Measurements from ENCODE around the gene CWC27. TPM values are rescaled to one million over a fixed set of nuclear protein-coding genes. Genes with fewer than 3 reads are reported as not detected.

CWC27 gene
- total RNA-seq (2022; extraction: Qiagen RNA extraction; ENCODE audit: low read depth) = 13.5 to 20.2 TPM (median 15.3 TPM) in 5 replicates

GRCh38 chr5:64768358-64769312 lies at the start of gene CWC27, which contains the start of gene SREK1IP1:
Gene CWC27 (plus strand): TSS chr5:64768930. CDS start chr5:64769147, 217 bp downstream.
Gene SREK1IP1 (minus strand): TSS chr5:64768691. CDS start chr5:64768517, 174 bp downstream.

Other genes starting within 250 kb of the CWC27 start
- 0.20 TPM in 1 of 5 replicates, not detected in the others for gene SHISAL2B, start 78.4 kb upstream of the CWC27 start, total RNA-seq (2022; extraction: Qiagen RNA extraction; ENCODE audit: low read depth)
- gene SREK1IP1, start 239 bp upstream of the CWC27 start, total RNA-seq (2022; extraction: Qiagen RNA extraction; ENCODE audit: low read depth) = 6.3 to 8.7 TPM (median 8.1 TPM) in 5 replicates